ENCODE results near the gene PNPLA2. TPM values are rescaled to one million over a fixed set of nuclear protein-coding genes. Genes with fewer than 3 reads are reported as not detected.

PNPLA2 gene
- total and polyA plus RNA-seq, 2 donors (not counting 1 experiment from before 2014, with no cell fraction given), result 16.2 to 33.9 TPM

- TF ChIP-seq EZH2 (IDR thresholded peaks at IDR 0.05; ENCODE audit: low read length, missing control alignments) (no peak), CTCF (conservative IDR thresholded peaks at IDR 0.05 in 1 of 2, IDR thresholded peaks at IDR 0.05 in 1 of 2; ENCODE audit: low read depth in 1 of 2, low read length in 2 of 2) (no peak)
- H3K4me1 ChIP-seq (ENCODE audit: control insufficient read depth, extremely low read depth, insufficient read depth, low read length), result no peaks in the 10 kb centered on the region
- peak within 1 kb of the TSS; percentile 83 for H3K9ac ChIP-seq (ENCODE audit: insufficient read depth, low read length)
- H3K9me3 ChIP-seq (ENCODE audit: control insufficient read depth, insufficient read depth, low read depth, low read length), result no peaks in the 10 kb centered on the region
- peak within 1 kb of the TSS; percentile 67 to 95 (median 84) for H3K4me3 ChIP-seq (replicated peaks in 1 of 4; ENCODE audit: control extremely low read depth in 1 of 4, insufficient read depth in 1 of 4, low read depth in 3 of 4, low read length in 4 of 4)
- H3K36me3 ChIP-seq (ENCODE audit: control insufficient read depth, insufficient read depth, low read length), result peaks cover 17% of the 10 kb centered on the region
- peak within 1 kb of the TSS; percentile 92 for H3K4me2 ChIP-seq (ENCODE audit: extremely low read depth, insufficient read depth, low read length)
- H3K27me3 ChIP-seq (ENCODE audit: control insufficient read depth, insufficient read depth, low read length), result no peaks in the 10 kb centered on the region
- H2AFZ ChIP-seq (ENCODE audit: low read length), result no peak within 1 kb of the TSS
- H4K20me1 ChIP-seq (ENCODE audit: control insufficient read depth, extremely low read depth, insufficient read depth, low read length), result no peaks in the 10 kb centered on the region
- peak; percentile 71 to 78 for DNase-seq (ENCODE audit: low read depth in 2 of 2)
- peak within 1 kb of the TSS; percentile 73 for H3K27ac ChIP-seq (ENCODE audit: insufficient read depth, low read length)
- peaks cover 56% of the 10 kb centered on the region for H3K79me2 ChIP-seq (ENCODE audit: control insufficient read depth, insufficient read depth, low read length)
These were observed 41.1 kb upstream of the PNPLA2 start, which contains the start of gene GATD1 for GRCh38 chr11:777288-778255. Gene GATD1, minus strand, starts transcription at chr11:777487. Its CDS starts 25 bp downstream, at chr11:777462.

GRCh38 chr11:778976-779954, 39.4 kb upstream of the PNPLA2 start:
- Histone ChIP-seq H3K4me1 (ENCODE audit: control insufficient read depth, extremely low read depth, insufficient read depth, low read length) (peaks cover 4% of the 10 kb centered on the region), H3K9me3 (ENCODE audit: control insufficient read depth, insufficient read depth, low read depth, low read length) (no peaks in the 10 kb centered on the region), H3K27me3 (ENCODE audit: control insufficient read depth, insufficient read depth, low read length) (no peaks in the 10 kb centered on the region), H3K9ac (ENCODE audit: insufficient read depth, low read length) (no peak overlapping the region), H4K20me1 (ENCODE audit: control insufficient read depth, extremely low read depth, insufficient read depth, low read length) (no peaks in the 10 kb centered on the region), H3K79me2 (ENCODE audit: control insufficient read depth, insufficient read depth, low read length) (peaks cover 40% of the 10 kb centered on the region), H3K36me3 (ENCODE audit: control insufficient read depth, insufficient read depth, low read length) (peaks cover 10% of the 10 kb centered on the region), H2AFZ (ENCODE audit: low read length) (no peak overlapping the region), H3K4me3 (replicated peaks in 1 of 4; ENCODE audit: control extremely low read depth in 1 of 4, insufficient read depth in 1 of 4, low read depth in 3 of 4, low read length in 4 of 4) (no peak overlapping the region), H3K4me2 (ENCODE audit: extremely low read depth, insufficient read depth, low read length) (no peak overlapping the region), H3K27ac (ENCODE audit: insufficient read depth, low read length) (no peak overlapping the region)
- DNase-seq (ENCODE audit: low read depth in 2 of 2), result no peak
- TF ChIP-seq EZH2 (IDR thresholded peaks at IDR 0.05; ENCODE audit: low read length, missing control alignments), result no peak

- TF ChIP-seq EZH2 (IDR thresholded peaks at IDR 0.05; ENCODE audit: low read length, missing control alignments) (no peak), CTCF (conservative IDR thresholded peaks at IDR 0.05 in 1 of 2, IDR thresholded peaks at IDR 0.05 in 1 of 2; ENCODE audit: low read depth in 1 of 2, low read length in 2 of 2) (no peak)
- Histone ChIP-seq H3K4me2 (ENCODE audit: extremely low read depth, insufficient read depth, low read length) (no peak overlapping the region), H3K36me3 (ENCODE audit: control insufficient read depth, insufficient read depth, low read length) (peaks cover 8% of the 10 kb centered on the region), H3K4me3 (replicated peaks in 1 of 4; ENCODE audit: control extremely low read depth in 1 of 4, insufficient read depth in 1 of 4, low read depth in 3 of 4, low read length in 4 of 4) (no peak overlapping the region), H3K9me3 (ENCODE audit: control insufficient read depth, insufficient read depth, low read depth, low read length) (no peaks in the 10 kb centered on the region), H3K27me3 (ENCODE audit: control insufficient read depth, insufficient read depth, low read length) (no peaks in the 10 kb centered on the region), H4K20me1 (ENCODE audit: control insufficient read depth, extremely low read depth, insufficient read depth, low read length) (no peaks in the 10 kb centered on the region), H3K27ac (ENCODE audit: insufficient read depth, low read length) (no peak overlapping the region), H3K9ac (ENCODE audit: insufficient read depth, low read length) (no peak overlapping the region), H2AFZ (ENCODE audit: low read length) (no peak overlapping the region), H3K79me2 (ENCODE audit: control insufficient read depth, insufficient read depth, low read length) (peaks cover 33% of the 10 kb centered on the region), H3K4me1 (ENCODE audit: control insufficient read depth, extremely low read depth, insufficient read depth, low read length) (peaks cover 4% of the 10 kb centered on the region)
- DNase-seq (ENCODE audit: low read depth in 2 of 2), result no peak
These were observed 38.7 kb upstream of the PNPLA2 start for GRCh38 chr11:779955-780532.
